ENCODE results near the gene UQCC2. TPM values are rescaled to one million over a fixed set of nuclear protein-coding genes. Genes with fewer than 3 reads are reported as not detected.

The UQCC2 gene
- total RNA-seq, 1 experiment from 2014 or later = 36.4 TPM

DNA sequence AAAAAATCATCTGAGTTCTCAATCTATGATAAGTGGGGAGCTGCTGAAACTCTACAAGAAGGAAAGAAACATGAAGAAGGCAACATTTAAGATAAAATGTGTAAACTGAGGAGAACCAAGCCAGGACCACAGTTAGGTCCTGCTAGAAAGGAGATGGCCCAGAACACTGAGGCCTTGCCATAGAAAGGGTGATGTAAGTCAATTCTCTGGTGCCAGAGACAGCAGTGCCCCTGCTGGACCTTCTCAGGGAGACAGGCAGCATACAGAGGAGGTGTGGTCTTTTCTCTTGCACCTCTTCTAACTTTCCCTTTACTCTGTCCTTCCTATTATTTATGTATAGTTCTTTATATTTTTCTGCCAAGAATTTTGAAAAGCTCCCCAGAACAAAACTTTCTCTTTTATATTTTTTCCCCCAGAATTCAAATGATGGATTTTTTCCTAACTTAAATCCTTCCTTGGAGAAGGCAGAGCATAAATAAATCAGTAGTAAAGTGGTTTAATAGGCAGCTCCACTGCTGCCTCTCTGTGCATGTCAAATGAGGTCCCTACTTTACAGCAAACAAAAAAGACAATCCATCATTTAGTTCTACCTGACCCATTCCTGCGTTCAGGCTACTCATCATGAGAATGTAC, 9.0 kb downstream of the UQCC2 start:
- Histone ChIP-seq H3K4me3 (no peak overlapping the region), H3K27me3 (no peaks in the 10 kb centered on the region), H3K36me3 (peaks cover 17% of the 10 kb centered on the region), H3K9me3 (no peaks in the 10 kb centered on the region)
- peak; percentile 56 for DNase-seq

DNA sequence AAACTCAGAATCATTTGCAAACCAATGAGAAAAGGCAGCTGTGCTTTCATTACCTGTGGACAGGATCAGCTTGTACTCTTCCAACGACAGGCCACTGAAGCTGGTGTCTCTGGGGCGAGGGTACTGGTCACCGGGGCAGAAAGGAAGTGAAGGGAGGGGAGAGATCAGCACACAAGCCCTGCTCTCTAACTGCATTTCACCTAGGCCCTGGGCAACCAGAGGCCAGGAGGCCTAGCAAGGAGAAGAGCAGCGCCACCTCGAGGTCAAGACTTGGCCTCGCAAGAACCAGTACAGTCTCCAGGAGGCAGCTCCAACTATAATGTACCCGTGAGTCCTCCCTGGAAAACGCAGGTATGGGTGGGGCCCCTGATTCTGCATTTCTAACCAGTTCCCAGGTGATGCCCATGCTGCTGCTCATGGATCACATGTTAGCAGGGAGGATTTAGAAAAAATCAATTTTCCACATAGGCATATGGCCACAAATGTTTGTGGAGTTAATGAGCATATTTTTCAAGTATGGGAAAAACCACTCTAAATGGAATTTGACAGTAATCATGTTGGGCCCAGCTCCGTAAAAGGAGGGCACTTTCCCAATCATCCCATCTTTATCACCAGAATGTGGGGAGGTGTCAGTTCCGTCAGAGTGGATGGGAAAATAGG, 11.0 kb downstream of the UQCC2 start:
- peak; percentile 26 for DNase-seq
- H3K4me3 ChIP-seq = no peak overlapping the region
- peaks cover 29% of the 10 kb centered on the region for H3K36me3 ChIP-seq

GRCh38 chr6:33699739-33700138, 11.8 kb downstream of the UQCC2 start:
- H3K9me3 ChIP-seq = no peaks in the 10 kb centered on the region
- H3K27me3 ChIP-seq = no peaks in the 10 kb centered on the region
- H3K4me3 ChIP-seq = no peak overlapping the region
- DNase-seq = no peak
- H3K36me3 ChIP-seq = peaks cover 29% of the 10 kb centered on the region

More for the DNA sequence above, 11.0 kb downstream of the UQCC2 start:
- H3K27me3 ChIP-seq = no peaks in the 10 kb centered on the region
- no peaks in the 10 kb centered on the region for H3K9me3 ChIP-seq

- Histone ChIP-seq H3K9me3 (no peaks in the 10 kb centered on the region), H3K36me3 (peaks cover 29% of the 10 kb centered on the region), H3K27me3 (no peaks in the 10 kb centered on the region), H3K4me3 (no peak overlapping the region)
- no peak for DNase-seq
Observed at GRCh38 chr6:33699131-33699530, 12.4 kb downstream of the UQCC2 start.

DNA sequence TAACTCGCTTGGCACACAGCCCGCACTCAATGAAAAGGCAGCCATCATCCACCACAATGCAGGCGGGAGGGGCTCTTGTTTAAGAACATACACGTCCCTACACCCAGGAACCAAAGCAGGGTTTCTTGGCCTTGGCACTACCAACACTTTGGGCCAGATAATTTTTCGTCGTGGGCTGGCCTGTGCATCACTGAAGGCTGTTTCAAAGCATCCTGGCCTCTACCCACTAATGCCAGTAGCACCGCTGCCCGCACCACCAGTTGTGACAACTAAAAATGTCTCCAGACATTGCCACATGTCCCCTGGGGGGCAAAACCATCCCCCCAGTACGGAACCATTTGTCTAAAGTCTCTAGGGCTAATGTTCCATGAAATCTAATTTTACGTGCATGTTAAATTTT, 13.0 kb downstream of the UQCC2 start:
- H3K4me3 ChIP-seq = no peak overlapping the region
- no peaks in the 10 kb centered on the region for H3K9me3 ChIP-seq
- no peaks in the 10 kb centered on the region for H3K27me3 ChIP-seq
- no peak for DNase-seq
- H3K36me3 ChIP-seq = peaks cover 35% of the 10 kb centered on the region

DNA sequence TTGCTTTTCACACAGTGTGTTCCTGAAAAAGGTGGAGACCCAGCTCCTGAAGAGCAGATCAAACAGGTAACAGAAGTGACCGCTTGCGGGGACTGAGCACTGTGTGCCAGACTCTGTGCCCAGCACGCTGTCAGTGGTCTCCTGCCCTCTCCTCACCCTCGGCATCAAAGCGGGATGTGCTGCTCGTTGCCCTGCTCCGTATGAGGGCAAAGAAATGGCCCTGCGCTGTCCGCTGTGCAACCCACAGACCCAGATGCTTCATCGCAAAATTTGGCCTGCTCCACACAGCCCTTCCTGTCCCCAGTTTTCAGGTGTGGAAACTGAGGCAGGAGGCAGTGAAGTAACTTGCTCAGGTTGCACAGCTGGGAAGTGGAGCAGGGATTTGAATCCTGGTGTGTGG, 13.7 kb downstream of the UQCC2 start:
- Histone ChIP-seq H3K36me3 (peaks cover 40% of the 10 kb centered on the region), H3K4me3 (no peak overlapping the region), H3K27me3 (no peaks in the 10 kb centered on the region), H3K9me3 (no peaks in the 10 kb centered on the region)
- DNase-seq = no peak

GRCh38 chr6:33696548-33697518, 14.7 kb downstream of the UQCC2 start:
- peak; percentile 88 for DNase-seq
- Histone ChIP-seq H3K9me3 (no peaks in the 10 kb centered on the region), H3K27me3 (no peaks in the 10 kb centered on the region), H3K36me3 (peaks cover 40% of the 10 kb centered on the region), H3K4me3 (no peak overlapping the region)

DNA sequence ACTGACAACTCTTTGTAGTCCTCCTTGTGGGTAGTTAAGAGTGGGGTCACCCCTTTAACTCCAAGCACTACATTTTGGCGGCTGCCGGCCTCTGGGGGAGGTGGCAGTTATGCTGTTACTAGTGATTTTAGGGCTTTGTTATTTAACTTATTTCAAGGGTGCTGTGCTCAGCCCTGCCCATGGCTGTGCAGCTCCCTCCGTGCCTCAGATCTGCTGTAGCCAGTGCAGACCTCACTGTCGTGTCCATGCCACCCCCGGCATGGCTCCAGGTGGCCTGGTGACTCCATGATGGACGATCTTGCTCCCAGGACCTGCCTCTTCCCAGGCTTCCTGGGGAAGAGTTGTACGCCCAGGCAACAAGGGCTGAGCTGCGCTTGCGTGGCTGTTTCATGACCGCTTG, 15.4 kb downstream of the UQCC2 start:
- Histone ChIP-seq H3K4me3 (no peak overlapping the region), H3K36me3 (peaks cover 40% of the 10 kb centered on the region), H3K27me3 (no peaks in the 10 kb centered on the region), H3K9me3 (no peaks in the 10 kb centered on the region)
- no peak for DNase-seq

GRCh38 chr6:33695451-33695887, 16.0 kb downstream of the UQCC2 start:
- no peaks in the 10 kb centered on the region for H3K9me3 ChIP-seq
- H3K36me3 ChIP-seq = peaks cover 38% of the 10 kb centered on the region
- H3K4me3 ChIP-seq = no peak overlapping the region
- H3K27me3 ChIP-seq = no peaks in the 10 kb centered on the region
- DNase-seq = peak; percentile 91

DNA sequence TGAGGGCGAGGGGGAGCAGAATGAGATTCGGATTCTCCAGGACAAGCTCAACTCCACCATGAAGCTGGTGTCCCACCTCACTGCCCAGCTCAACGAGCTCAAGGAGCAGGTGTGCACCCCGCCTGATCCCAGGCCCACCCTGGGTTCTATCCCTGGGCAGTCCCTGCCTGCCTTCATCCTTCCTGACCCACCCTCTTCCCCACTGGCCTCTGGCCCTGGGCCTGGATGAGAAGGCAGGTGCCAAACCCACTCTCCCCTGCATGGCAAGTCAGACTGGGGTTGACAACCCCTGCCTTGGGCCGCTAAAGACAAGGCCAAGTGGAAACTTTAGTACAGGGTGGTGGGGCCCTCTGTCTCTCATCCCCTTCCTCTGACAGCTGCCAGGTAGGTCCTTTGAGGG, 16.5 kb downstream of the UQCC2 start:
- Histone ChIP-seq H3K4me3 (no peak overlapping the region), H3K27me3 (no peaks in the 10 kb centered on the region), H3K36me3 (peaks cover 33% of the 10 kb centered on the region), H3K9me3 (no peaks in the 10 kb centered on the region)
- DNase-seq = peak; percentile 18

DNA sequence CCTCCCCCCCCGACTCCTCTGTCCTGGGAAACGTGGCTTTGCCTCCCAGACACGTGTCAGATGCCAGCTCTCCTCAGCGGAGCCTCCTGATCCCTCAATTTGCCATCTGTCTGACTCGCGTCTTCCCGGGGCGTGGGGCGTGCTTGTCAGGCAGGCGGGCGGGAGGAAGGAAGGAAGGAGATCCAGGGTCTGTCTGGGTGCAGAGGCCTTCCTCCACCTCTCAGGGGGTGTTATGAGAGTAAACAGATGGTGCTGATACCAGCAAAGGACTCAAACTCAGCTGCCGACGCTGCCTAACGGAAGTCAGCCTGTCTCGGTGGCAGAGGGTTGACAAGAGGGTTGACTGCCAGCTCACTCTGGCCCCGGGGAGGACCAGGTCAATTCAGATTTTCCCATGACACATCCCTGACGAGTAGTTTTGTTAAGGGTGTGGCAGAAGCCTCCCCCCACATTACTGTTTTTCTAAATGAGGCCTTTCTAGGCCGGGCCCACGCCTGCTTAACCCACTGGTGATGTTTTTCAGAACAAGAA, 17.0 kb downstream of the UQCC2 start:
- DNase-seq = no peak
- H3K9me3 ChIP-seq = no peaks in the 10 kb centered on the region
- H3K36me3 ChIP-seq = peaks cover 31% of the 10 kb centered on the region
- no peaks in the 10 kb centered on the region for H3K27me3 ChIP-seq
- no peak overlapping the region for H3K4me3 ChIP-seq

DNA sequence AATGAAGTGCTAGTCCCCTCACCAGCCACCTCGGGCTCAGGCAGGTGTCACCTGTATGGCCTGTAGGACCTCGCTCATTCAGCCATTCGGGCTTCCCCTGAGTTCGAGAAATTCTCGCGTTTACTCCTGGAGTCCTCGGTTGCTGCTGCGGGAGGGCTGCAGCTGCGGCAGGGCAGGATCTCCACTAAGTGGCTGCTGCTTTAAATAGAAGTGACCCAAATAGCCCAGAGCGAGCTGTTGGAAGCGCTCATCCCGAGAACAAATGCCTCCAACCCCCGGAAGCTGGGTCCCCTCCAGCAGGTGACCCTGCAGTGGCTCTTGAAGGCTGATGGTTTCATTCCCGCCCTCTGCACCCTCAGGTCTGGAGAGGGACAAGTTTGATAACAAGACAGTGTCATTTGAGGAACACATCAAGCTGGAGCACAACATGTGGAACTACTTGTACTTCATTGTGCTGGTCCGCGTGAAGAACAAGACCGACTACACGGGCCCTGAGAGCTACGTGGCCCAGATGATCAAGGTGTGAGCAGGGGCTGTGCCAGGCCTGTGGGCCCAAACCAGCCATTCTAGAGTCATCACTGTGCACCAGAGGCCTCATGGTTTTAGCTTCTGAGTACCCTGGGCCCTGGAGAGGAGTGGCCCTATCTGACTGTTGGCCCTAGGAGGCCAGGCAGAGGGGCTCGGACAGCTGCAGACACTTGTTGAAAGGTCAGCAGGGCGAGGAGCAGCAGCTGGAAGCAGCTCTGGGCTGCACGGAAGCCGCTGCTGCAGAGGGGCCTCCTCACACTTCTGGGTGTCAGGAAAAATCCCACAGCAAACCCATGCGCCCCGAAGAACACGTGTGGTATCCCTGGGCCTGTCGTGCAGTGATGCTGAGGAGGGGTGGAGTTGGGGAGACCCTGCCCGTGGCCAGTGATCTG, 18.1 kb downstream of the UQCC2 start:
- Histone ChIP-seq H3K36me3 (peaks cover 31% of the 10 kb centered on the region), H3K4me3 (no peak overlapping the region), H3K9me3 (no peaks in the 10 kb centered on the region), H3K27me3 (no peaks in the 10 kb centered on the region)
- no peak for DNase-seq

DNA sequence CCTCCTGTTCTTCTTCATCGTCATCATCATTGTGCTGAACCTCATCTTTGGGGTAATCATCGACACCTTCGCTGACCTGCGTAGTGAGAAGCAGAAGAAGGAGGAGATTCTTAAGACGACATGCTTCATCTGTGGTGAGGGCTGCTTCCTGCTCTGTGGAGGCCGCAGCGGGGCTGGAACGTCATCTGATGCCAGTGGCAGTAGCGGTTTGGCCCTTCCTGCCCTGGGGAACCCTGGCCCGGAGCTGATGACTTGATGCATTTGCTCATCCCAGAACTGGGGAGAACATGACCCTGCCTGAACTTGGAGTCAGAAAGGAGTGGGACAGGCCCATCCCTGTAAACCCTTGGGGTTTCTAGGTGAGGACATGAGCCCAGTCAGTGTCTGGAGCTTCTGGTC, 18.7 kb downstream of the UQCC2 start:
- no peak for DNase-seq

GRCh38 chr6:33692078-33692759, 19.3 kb downstream of the UQCC2 start:
- Histone ChIP-seq H3K36me3 (peaks cover 21% of the 10 kb centered on the region), H3K4me3 (no peak overlapping the region), H3K27me3 (no peaks in the 10 kb centered on the region), H3K9me3 (no peaks in the 10 kb centered on the region)
- DNase-seq = peak; percentile 62

More for the DNA sequence above, 18.7 kb downstream of the UQCC2 start:
- H3K36me3 ChIP-seq = peaks cover 27% of the 10 kb centered on the region
- H3K27me3 ChIP-seq = no peaks in the 10 kb centered on the region
- H3K9me3 ChIP-seq = no peaks in the 10 kb centered on the region
- H3K4me3 ChIP-seq = no peak overlapping the region

DNA sequence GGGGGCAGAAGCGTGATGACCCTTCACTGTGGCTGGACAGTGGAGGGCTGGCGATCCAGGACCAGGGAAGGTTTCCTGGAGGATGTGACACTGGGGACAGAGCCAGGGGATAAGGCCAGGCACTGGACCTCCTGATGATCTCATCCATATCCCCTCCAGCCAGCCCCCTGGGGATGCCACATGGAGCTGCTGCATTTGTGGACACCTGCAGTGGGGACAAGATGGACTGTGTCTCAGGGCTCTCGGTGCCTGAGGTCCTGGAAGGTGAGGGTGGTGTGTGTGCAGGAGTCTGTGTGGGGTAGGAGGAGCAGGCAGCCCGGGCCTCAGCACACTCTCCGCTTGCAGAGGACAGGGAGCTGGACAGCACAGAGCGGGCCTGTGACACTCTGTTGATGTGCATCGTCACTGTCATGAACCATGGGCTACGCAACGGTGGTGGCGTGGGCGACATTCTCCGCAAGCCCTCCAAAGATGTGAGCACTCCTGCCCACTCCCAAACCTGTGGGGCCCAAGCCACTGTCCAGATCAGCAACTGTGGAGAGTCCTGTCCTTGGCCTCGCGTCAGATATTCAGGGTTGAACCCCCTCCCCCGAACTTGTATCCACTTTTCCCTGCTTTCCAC, 19.9 kb downstream of the UQCC2 start:
- no peak overlapping the region for H3K4me3 ChIP-seq
- no peak for DNase-seq
- H3K27me3 ChIP-seq = no peaks in the 10 kb centered on the region
- H3K36me3 ChIP-seq = peaks cover 18% of the 10 kb centered on the region
- no peaks in the 10 kb centered on the region for H3K9me3 ChIP-seq
